Testis (tissue), 3 donors: ENCODE data around the gene MMS19. TPM values are rescaled to one million over a fixed set of nuclear protein-coding genes. Genes with fewer than 3 reads are reported as not detected.

ENCODE experiments used
- DNase-seq: peaks from one replicate; pipeline ENCODE4 v3.0.0-alpha.2; 2019
- H3K27ac ChIP-seq, 2 donors: fragments of 200-600 bp; sonication (generic); one replicate each; pipeline ENCODE4 v1.5.1; 2019
- H3K27me3 ChIP-seq: fragments of 200-600 bp; sonication (generic); one replicate; pipeline ENCODE4 v1.5.1; 2019
- H3K36me3 ChIP-seq: fragments of 200-600 bp; sonication (generic); one replicate; pipeline ENCODE4 v1.5.1; 2017; ENCODE audit warnings: low read depth; ENCODE audit errors: missing control alignments
- H3K4me1 ChIP-seq: fragments of 200-600 bp; sonication (generic); one replicate; pipeline ENCODE4 v1.5.1; 2019
- H3K4me3 ChIP-seq, 2 donors: fragments of 200-600 bp; sonication (generic); one replicate each; pipeline ENCODE4 v1.5.1; 2017 to 2019
- H3K9me3 ChIP-seq: fragments of 200-600 bp; sonication (generic); one replicate; pipeline ENCODE4 v1.5.1; 2017
- POLR2A ChIP-seq: fragments of 450-650 bp; IDR thresholded peaks from one replicate; pipeline ENCODE4 v1.6.1; 2017; ENCODE audit warnings: antibody characterized with exemption, mild to moderate bottlenecking, moderate library complexity
- WGBS, 2 donors: methylation state at CpG; one replicate each; pipeline ENCODE4 v1.1.5; 2018; 5-methylcytosine and 5-hydroxymethylcytosine counted together
- intact Hi-C: fragments of 100-400 bp; cut with DNase I; formaldehyde crosslinking; loops from one replicate; pipeline ENCODE4 v1.15.1; 2023; ENCODE audit warnings: low total_unique reads
- polyA plus RNA-seq: library from polyadenylated mRNA; stranded (reverse); fragments of 350-450 nt; fragmentation: Illumina TruSeq; extraction: RNeasy Lipid Tissue Mini Kit (QIAGEN cat#74804); gene quantifications from one replicate; pipeline ENCODE4 v1.2.3, GENCODE V29; 2014; ENCODE audit warnings: low read depth, low replicate concordance; ENCODE audit not compliant: insufficient read depth
- total RNA-seq, 2 donors: library from RNA; depleted of rRNA; stranded (reverse); fragments of >200 nt; gene quantifications; one replicate each; pipeline ENCODE4 v1.2.3, GENCODE V29; 2016
- TF ChIP-seq, protein P1 (sequence below), 3 experiments: fragments of 450-650 bp in 2 of 3; fragments of 200-600 bp in 1 of 3; sonication (generic) in 1 of 3; IDR thresholded peaks; one replicate each; pipeline ENCODE4 v1.5.1; 2016 to 2019; ENCODE audit warnings: antibody characterized with exemption in 3 of 3, mild to moderate bottlenecking in 2 of 3, moderate library complexity in 1 of 3

MMS19 gene
- total and polyA plus RNA-seq, 3 donors from 2014 or later = 109 to 253 (median 206) TPM

DNA sequence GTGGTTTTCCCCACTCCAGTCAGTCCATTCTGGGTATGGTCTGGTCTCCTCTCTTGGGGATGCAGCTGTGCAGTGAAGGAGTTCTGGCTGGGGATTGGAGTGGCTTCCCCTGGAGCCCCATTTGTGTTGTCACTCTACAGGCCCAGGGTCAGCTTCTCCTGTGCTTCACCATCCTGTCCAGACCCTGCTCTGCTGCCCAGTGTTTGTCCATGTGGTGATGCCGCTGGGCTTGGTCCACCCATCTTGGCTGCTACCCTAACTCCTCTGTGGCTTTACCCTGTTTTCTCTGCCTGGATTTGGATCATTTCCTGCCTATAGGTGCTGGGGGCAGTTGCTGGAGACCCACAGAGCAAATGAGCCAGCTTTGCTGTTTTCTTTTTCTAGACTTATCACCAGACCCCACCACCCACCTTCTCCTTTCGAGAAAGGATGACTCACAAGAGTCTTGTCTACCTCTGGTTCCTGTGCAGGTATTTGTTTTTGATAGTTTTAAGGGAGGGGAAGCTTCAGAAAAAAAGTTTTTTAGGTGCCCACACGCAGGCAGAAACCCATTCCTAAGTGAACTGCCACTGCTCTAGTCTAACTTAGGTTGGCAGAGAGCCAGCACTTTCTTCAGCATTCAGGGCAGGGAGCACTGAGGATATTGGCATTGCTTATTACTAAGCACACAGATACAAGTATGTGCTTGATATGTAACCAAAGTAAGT, 43.7 kb downstream of the MMS19 start:
- DNase-seq = peak; percentile 37
- Histone ChIP-seq H3K27ac (no peak overlapping the region), H3K9me3 (no peaks in the 10 kb centered on the region), H3K4me1 (no peaks in the 10 kb centered on the region), H3K27me3 (no peaks in the 10 kb centered on the region), H3K36me3 (no peaks in the 10 kb centered on the region), H3K4me3 (no peak overlapping the region)
- intact Hi-C loops = no loop called here
- WGBS, 2 donors = 80 to 81% methylated on average over 3 of the region's 3 CpGs
- no peak for TF ChIP-seq POLR2A
- TF ChIP-seq, protein P1, sequence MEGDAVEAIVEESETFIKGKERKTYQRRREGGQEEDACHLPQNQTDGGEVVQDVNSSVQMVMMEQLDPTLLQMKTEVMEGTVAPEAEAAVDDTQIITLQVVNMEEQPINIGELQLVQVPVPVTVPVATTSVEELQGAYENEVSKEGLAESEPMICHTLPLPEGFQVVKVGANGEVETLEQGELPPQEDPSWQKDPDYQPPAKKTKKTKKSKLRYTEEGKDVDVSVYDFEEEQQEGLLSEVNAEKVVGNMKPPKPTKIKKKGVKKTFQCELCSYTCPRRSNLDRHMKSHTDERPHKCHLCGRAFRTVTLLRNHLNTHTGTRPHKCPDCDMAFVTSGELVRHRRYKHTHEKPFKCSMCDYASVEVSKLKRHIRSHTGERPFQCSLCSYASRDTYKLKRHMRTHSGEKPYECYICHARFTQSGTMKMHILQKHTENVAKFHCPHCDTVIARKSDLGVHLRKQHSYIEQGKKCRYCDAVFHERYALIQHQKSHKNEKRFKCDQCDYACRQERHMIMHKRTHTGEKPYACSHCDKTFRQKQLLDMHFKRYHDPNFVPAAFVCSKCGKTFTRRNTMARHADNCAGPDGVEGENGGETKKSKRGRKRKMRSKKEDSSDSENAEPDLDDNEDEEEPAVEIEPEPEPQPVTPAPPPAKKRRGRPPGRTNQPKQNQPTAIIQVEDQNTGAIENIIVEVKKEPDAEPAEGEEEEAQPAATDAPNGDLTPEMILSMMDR (IDR thresholded peaks at IDR 0.05) = no peak

- H3K4me1 ChIP-seq = peaks cover 10% of the 10 kb centered on the region
- intact Hi-C loops = no loop called here
- no peak for DNase-seq
- no peaks in the 10 kb centered on the region for H3K36me3 ChIP-seq
- no peaks in the 10 kb centered on the region for H3K27me3 ChIP-seq
- TF ChIP-seq, protein P1 (IDR thresholded peaks at IDR 0.05) = no peak
- no peak for TF ChIP-seq POLR2A
- no peak overlapping the region for H3K4me3 ChIP-seq
- no peaks in the 10 kb centered on the region for H3K9me3 ChIP-seq
- WGBS, 2 donors = 90 to 93% methylated on average over 4 to 6 of the region's 6 CpGs
- H3K27ac ChIP-seq = no peak overlapping the region
Measured at GRCh38 chr10:97452352-97452751, 45.9 kb downstream of the MMS19 start.

- Histone ChIP-seq H3K9me3 (no peaks in the 10 kb centered on the region), H3K4me3 (no peak overlapping the region), H3K27me3 (no peaks in the 10 kb centered on the region), H3K4me1 (peaks cover 15% of the 10 kb centered on the region), H3K36me3 (no peaks in the 10 kb centered on the region), H3K27ac (no peak overlapping the region)
- intact Hi-C loops = no loop called here
- TF ChIP-seq, protein P1 (IDR thresholded peaks at IDR 0.05) = no peak
- no peak for TF ChIP-seq POLR2A
- WGBS, 2 donors = 96 to 98% methylated on average over 11 to 17 of the region's 17 CpGs
- no peak for DNase-seq
Measured at GRCh38 chr10:97451605-97452004, 46.6 kb downstream of the MMS19 start.

GRCh38 chr10:97450828-97451227, 47.4 kb downstream of the MMS19 start:
- Histone ChIP-seq H3K36me3 (no peaks in the 10 kb centered on the region), H3K27me3 (no peaks in the 10 kb centered on the region), H3K4me3 (no peak overlapping the region), H3K4me1 (peaks cover 15% of the 10 kb centered on the region), H3K27ac (no peak overlapping the region), H3K9me3 (no peaks in the 10 kb centered on the region)
- 0 to 68% methylated on average over 1 to 2 of the region's 2 CpGs for WGBS, 2 donors
- intact Hi-C loops = no loop called here
- no peak for DNase-seq
- TF ChIP-seq, protein P1 (IDR thresholded peaks at IDR 0.05) = no peak
